ENCODE measurements around the gene RXFP4.

RXFP4 gene

GRCh38 chr1:155968670-155969069, 27.2 kb downstream of the RXFP4 start:
- no peak for DNase-seq (ENCODE audit: low spot score)
- TF ChIP-seq CTCF (IDR thresholded peaks at IDR 0.05; ENCODE audit: extremely low read depth, missing control alignments): no peak

- TF ChIP-seq CTCF (IDR thresholded peaks at IDR 0.05; ENCODE audit: extremely low read depth, missing control alignments): no peak
- no peak for DNase-seq (ENCODE audit: low spot score)
These were observed 27.9 kb downstream of the RXFP4 start for GRCh38 chr1:155969377-155969791.

- no peak for TF ChIP-seq CTCF (IDR thresholded peaks at IDR 0.05; ENCODE audit: extremely low read depth, missing control alignments)
- peak; percentile 78 for DNase-seq (ENCODE audit: low spot score)
These were observed 29.2 kb downstream of the RXFP4 start for GRCh38 chr1:155970531-155971167.

GRCh38 chr1:155971910-155972809, 30.7 kb downstream of the RXFP4 start:
- DNase-seq (ENCODE audit: low spot score): no peak
- no peak for TF ChIP-seq CTCF (IDR thresholded peaks at IDR 0.05; ENCODE audit: extremely low read depth, missing control alignments)

- no peak for TF ChIP-seq CTCF (IDR thresholded peaks at IDR 0.05; ENCODE audit: extremely low read depth, missing control alignments)
- DNase-seq (ENCODE audit: low spot score): no peak
These were observed 32.3 kb downstream of the RXFP4 start for GRCh38 chr1:155973723-155974122.

- DNase-seq (ENCODE audit: low spot score): no peak
- TF ChIP-seq CTCF (IDR thresholded peaks at IDR 0.05; ENCODE audit: extremely low read depth, missing control alignments): no peak
These were observed 33.0 kb downstream of the RXFP4 start for GRCh38 chr1:155974208-155975115.

Measured in GM20000 (cell line).